ENCODE measurements around the gene PXK.

PXK gene

GRCh38 chr3:58474348-58474911 lies 141.7 kb downstream of the PXK start:
- Histone ChIP-seq H3K4me3 (ENCODE audit: low read length, poor library complexity, severe bottlenecking) (no peak overlapping the region), H3K79me2 (ENCODE audit: insufficient read depth, low read length) (no peaks in the 10 kb centered on the region), H3K9ac (ENCODE audit: low read depth, low read length, poor library complexity, severe bottlenecking) (no peak overlapping the region), H2AFZ (ENCODE audit: low read length) (peak overlapping the region; percentile 35; the same call in 1 of the 2 replicates), H3F3A (ENCODE audit: low read depth) (peaks cover 5% of the 10 kb centered on the region; the same call in 1 of the 2 replicates), H3K9me2 (replicated peaks; ENCODE audit: low read depth, low read length) (no peaks in the 10 kb centered on the region), H4K20me1 (ENCODE audit: insufficient read depth, low read length, poor library complexity, severe bottlenecking) (no peaks in the 10 kb centered on the region), H3K27me3 (ENCODE audit: insufficient read depth, low read length, poor library complexity, severe bottlenecking) (no peaks in the 10 kb centered on the region), H3K4me2 (ENCODE audit: low read depth, low read length, poor library complexity, severe bottlenecking) (no peak overlapping the region), H3K9me3 (ENCODE audit: insufficient read depth, low read depth, low read length) (no peaks in the 10 kb centered on the region), H3K4me1 (ENCODE audit: insufficient read depth, low read length, poor library complexity, severe bottlenecking) (peaks cover 30% of the 10 kb centered on the region), H3K36me3 (ENCODE audit: insufficient read depth, low read length) (no peaks in the 10 kb centered on the region)
- TF ChIP-seq EZH2phosphoT487 (IDR thresholded peaks at IDR 0.05; ENCODE audit: borderline replicate concordance) (no peak), CTCF (conservative IDR thresholded peaks at IDR 0.05; ENCODE audit: low read length) (no peak)

GRCh38 chr3:58474967-58475578 lies 142.4 kb downstream of the PXK start:
- Histone ChIP-seq H3K9me2 (replicated peaks; ENCODE audit: low read depth, low read length) (no peaks in the 10 kb centered on the region), H2AFZ (ENCODE audit: low read length) (peak overlapping the region; percentile 71), H3K36me3 (ENCODE audit: insufficient read depth, low read length) (no peaks in the 10 kb centered on the region), H3K4me3 (ENCODE audit: low read length, poor library complexity, severe bottlenecking) (no peak overlapping the region), H3K4me2 (ENCODE audit: low read depth, low read length, poor library complexity, severe bottlenecking) (peak overlapping the region; percentile 10), H3F3A (ENCODE audit: low read depth) (peaks cover 5% of the 10 kb centered on the region; the same call in 1 of the 2 replicates), H3K27me3 (ENCODE audit: insufficient read depth, low read length, poor library complexity, severe bottlenecking) (no peaks in the 10 kb centered on the region), H3K4me1 (ENCODE audit: insufficient read depth, low read length, poor library complexity, severe bottlenecking) (peaks cover 30% of the 10 kb centered on the region), H3K9ac (ENCODE audit: low read depth, low read length, poor library complexity, severe bottlenecking) (no peak overlapping the region), H4K20me1 (ENCODE audit: insufficient read depth, low read length, poor library complexity, severe bottlenecking) (no peaks in the 10 kb centered on the region), H3K79me2 (ENCODE audit: insufficient read depth, low read length) (no peaks in the 10 kb centered on the region), H3K9me3 (ENCODE audit: insufficient read depth, low read depth, low read length) (no peaks in the 10 kb centered on the region)
- TF ChIP-seq CTCF (conservative IDR thresholded peaks at IDR 0.05; ENCODE audit: low read length), result no peak
- TF ChIP-seq EZH2phosphoT487 (IDR thresholded peaks at IDR 0.05; ENCODE audit: borderline replicate concordance), result no peak

Data from Loucy (cell line).